HG03039 (cell line): ENCODE data around the gene ASCL4.
"Not testable (repeated sequence)": the region's sequence is repeated elsewhere in the genome, so short reads cannot be mapped to it uniquely, and the experiment has no call there.

Source experiments
- ATAC-seq: cut with Tn5 transposase; IDR thresholded peaks from one replicate; pipeline ENCODE4 v1.9.1; 2021; ENCODE audit warnings: mild to moderate bottlenecking, moderate library complexity; ENCODE audit not compliant: unreplicated experiment

ASCL4 gene, protein sequence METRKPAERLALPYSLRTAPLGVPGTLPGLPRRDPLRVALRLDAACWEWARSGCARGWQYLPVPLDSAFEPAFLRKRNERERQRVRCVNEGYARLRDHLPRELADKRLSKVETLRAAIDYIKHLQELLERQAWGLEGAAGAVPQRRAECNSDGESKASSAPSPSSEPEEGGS

DNA sequence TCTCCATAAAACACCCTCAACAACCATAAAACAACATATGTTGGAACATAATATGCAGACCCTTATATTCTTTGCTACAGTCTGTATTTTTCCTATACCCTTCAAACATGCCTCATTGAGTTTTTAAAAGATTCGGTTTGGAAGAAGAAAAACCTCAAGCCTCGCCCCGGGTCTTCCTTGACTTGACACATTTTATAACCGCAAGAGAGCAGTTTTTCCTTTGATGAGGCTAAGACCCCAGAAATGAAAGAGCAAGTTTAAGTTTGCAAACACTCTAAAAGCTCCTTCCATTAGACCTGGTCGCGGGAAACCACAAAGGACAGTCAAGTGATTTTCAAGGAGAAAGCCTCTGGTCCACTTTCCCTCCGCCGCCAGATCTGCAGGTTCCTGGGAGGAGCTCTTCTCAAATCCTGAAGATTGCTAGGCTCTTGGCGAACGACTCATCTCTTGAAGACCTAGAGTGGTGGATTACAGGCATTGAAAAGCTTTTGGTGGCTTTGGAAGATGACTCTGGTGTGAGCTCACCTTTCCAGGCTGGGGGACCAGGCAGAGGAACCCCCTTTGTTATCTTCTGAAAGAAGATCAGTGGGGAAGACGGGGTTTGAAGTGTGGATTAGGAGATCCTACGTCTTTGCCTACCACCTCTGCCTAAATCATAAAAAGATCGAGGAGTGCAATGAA, at the start of gene ASCL4:
TSS of gene ASCL4 (plus strand) at position 356 of the 681 bp plus-strand sequence. CDS start 515 bp downstream, outside the sequence.
- no peak for ATAC-seq

DNA sequence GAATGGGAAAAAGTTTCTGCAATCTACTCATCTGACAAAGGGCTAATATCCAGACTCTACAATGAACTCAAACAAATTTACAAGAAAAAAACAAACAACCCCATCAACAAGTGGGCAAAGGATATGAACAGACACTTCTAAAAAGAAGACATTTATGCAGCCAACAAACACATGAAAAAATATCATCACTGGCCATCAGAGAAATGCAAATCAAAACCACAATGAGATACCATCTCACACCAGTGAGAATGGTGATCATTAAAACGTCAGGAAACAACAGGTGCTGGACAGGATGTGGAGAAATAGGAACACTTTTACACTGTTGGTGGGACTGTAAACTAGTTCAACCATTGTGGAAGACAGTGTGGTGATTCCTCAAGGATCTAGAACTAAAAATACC, 47.2 kb upstream of the ASCL4 start:
- not testable (repeated sequence) for ATAC-seq

DNA sequence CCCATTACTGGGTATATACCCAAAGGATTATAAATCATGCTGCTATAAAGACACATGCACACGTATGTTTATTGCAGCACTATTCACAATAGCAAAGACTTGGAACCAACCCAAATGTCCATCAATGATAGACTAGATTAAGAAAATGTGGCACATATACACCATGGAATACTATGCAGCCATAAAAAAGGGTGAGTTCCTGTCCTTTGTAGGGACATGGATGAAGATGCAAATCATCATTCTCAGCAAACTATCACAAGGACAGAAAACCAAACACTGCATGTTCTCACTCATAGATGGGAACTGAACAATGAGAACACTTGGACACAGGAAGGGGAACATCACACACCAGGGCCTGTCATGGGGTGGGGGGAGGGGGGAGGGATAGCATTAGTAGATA, 46.8 kb upstream of the ASCL4 start:
- ATAC-seq, result not testable (repeated sequence)

DNA sequence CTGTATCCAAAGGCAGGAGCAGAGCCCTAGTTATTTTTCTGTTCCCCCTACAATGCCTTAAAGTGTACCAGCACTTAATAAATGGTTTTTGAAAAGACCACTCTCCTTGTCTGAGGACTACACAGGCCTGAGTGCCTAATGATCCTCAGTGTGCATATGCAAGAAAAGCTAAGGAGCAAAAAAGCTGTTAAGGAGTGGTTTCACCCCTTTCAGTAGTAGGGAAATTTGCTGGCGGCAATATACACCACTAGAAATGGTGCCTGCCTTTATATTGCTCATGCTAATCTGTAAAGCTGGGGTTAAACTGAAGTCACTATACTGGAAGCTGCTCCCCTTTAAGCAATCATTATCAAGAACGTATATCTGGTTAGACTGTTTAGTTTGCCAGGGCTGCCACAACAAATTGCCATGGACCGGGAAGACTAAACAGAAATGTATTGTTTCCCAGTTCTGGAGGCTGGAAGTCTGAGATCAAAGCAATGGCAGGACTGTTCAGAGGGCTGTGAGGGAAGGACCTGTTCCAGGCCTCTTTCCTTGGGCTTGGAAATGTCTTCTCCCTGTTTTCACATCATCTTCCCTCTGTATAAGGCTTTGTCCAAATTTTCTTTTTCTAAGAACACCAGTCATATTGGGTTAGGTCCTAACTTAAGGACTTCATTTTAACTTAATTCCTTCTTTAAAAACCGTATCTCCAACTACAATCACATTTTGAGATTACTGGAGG, 43.7 kb upstream of the ASCL4 start:
- no peak for ATAC-seq

DNA sequence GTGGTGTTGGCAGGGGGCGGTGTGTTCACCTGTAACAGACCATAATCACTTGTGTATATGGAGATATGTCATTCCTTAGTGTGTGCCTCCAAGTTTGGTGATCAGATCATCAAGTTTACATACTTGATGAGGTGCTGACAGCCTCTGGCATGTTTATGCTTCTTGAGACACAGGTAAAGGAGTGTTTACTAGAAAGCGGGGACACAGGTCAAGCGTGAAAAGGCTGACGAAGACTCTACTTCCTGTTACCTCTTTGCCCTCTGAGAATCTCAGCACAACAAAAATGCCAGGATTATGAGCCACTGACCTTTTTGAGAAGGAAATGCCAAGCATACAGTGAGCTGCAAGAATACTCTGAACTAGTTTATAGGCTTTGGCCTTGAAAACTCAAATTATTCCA, 43.1 kb upstream of the ASCL4 start:
- ATAC-seq, result no peak

DNA sequence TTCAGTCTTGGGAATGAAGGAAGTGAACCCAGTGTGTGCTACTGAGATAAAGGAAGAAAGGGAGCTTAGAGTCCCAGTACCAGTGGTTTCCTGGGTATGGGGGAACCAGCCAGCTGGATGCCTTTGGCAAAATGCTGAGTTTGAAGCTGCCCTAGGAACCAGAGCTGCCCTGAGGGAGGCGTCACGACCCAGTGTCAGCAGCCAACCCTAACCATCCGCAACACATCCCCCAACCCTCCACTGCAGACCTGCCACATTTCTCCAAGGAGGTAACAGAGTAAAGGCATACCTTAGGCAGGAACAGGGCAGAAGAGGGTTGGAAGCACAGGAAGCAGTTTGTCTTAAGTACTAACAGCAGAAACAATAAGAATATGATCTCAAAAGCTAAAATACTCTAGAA, 42.1 kb upstream of the ASCL4 start:
- ATAC-seq, result no peak

DNA sequence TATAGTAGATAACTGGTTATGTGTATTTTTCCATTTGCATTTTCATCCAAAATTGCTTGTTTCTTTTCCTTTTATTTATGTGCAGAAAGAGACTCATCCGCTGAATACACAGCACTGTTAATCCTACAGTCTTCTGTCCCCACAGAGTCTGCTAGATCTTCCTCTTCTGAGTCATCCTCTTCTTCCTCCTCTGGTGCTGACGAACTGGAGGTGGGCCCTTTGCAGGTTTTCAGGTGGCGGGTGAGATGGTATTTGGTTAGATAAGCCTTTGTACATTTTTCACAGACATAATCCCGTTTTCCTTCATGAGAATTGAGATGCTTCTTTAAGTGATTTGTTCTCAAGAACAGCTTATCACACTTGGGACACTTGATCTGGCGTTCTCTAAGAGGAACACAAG, 40.4 kb upstream of the ASCL4 start:
- ATAC-seq, result no peak

DNA sequence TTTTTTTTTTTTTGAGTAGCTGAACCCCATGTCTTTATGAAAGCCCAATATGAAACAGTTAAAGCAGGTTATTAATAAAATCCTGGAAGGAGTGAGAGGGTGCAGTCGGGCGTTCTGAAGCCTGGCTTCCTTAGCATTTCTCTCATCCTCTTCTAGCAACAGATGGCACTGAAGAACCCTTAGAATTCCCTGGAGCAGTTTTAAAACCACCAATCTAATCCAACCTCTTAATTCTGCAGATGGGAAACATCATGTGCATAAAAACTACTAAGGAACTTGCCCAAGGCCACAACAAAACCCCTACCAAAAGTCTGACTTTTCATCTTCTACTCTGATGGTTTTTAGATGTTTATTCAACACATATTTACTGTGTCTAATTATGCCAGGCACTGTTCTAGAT, 38.7 kb upstream of the ASCL4 start:
- no peak for ATAC-seq

DNA sequence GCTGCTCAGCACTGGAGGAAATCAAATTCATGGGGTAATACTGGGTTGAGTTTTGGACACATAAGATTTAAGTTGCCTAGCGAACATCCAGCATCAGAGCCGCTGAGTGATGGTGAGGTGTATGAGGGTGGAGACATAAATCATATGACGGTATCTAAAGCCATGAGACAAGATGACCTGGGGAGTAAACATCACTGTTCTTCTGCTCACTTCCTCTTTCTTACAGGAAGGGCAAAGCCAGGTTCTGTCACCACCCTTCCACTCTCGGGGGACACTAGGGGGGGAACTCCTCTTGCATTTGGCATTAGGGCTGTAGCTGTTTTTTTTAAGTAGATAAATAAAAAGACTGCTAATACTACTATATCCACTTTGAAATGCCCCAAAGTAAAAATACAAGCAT, 37.6 kb upstream of the ASCL4 start:
- ATAC-seq, result peak; percentile 90

DNA sequence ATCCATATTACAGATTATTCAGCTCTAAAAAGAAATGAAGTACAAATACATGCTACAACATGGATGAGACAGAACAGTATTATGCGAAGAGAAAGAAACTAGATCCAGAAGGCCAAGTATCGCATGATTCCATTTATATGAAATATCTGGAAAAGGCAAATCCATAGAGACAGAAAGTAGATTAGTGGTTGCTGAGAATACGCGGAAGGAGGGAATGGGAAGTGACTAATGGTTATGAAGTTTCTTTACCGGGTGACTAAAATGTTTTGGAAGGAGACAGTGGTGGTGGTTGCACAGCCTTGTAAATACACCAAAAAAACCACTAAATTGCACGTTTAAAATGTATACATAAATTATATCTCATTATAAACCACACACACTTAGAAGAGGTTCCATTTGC, 26.0 kb upstream of the ASCL4 start:
- no peak for ATAC-seq

DNA sequence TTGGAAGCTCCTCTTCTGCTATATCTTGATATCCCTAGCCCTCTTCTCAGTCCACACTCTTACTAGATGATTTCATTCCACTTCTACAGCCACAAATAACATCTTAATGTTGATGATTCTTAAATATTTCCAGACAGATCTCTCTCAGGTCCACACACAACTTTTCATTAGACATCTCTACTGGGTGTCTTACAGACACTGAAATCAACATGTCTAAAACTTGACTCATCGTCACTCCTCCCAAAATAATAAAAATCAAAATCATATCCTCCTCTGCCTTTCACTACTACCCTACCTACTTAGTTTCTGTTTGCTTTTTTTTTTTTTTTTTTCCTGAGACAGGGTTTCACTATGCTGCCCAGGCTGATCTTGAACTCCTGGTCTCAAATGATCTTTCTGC, 25.4 kb upstream of the ASCL4 start:
- ATAC-seq, result no peak

DNA sequence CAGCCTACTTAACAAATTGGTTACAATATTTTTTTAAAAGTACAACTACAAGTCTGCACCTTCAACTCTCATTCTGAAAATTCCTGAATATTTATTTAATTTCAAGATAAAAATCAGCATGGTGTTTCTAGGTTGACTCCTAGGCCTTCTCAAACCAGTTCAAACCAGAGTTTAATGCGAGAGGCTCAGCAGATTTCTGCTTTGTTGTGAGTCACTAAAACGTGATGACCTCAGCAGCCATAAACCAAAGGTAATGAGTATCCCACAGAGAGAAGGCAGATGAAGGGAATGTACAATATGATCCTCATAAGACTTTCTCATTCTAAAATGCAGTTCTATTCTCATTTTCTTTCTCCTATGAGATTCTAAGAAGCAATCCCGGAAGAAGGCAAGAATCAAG, 15.1 kb upstream of the ASCL4 start:
- no peak for ATAC-seq

DNA sequence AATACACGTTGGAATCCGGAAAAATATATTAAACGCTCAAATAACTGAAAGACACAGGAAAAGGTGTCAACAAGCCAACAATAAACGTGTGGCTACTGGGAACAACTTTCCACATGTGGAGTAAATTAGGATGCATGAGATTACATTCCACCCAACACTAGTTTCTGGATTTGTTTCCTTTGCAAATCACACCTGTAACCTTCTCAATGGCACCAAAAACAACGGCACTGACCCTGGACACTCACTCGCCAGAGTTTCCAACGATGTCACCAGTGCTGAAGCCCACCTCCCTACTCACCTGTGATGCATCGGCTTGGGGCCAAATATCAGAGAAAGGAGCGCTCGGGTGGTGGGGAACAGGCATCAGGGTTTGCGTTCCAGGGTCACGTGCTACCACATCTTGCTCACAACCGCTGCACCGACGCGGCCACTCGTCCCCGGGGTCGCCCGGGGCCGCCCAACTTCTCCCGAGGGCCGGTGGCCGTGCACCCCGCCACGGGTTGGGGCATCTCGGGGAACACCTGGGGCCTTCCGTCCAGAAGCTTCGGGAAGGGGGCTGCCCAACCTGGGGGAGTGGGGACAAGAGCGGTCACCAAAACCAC, 14.2 kb upstream of the ASCL4 start:
- peak; percentile 27 for ATAC-seq

DNA sequence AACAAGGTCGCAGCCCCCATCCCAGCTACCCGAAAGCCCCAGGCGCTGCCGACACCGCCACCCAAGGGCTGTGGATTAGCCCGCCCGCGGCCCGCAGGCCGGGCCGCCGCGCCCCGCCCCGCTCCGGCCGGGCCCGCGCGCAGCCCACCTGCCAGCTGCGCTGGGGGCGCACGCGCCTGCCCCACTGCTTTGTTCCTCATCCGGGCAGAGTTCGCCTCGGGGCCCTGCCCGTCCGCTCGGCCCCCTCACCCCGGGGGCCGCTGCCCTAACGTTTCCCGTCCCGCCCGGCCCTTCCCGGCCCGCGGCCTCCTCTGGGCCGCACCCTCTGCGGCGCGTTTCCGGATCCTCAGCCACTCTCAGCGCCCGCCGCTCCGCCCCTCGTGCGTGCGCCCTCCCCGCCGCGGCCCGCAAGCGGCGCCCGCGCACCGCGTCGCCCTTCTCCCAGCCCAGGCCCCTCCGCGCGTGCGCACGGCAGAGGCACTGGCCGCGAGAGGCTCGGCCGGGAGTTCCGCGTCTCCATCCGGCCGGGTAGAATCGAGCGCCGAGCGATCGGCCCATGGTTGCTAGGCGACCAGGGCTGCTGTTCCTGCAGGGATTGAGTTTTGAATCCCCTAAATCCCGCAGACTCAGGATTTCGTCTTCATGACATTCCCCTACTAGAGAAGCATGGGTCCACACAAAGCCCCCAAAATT, 13.5 kb upstream of the ASCL4 start, which contains the start of gene PRDM4:
TSS of gene PRDM4 (minus strand) at position 329 of the 693 bp plus-strand sequence. CDS start 622 bp downstream, outside the sequence.
- ATAC-seq, result peak; percentile 89

DNA sequence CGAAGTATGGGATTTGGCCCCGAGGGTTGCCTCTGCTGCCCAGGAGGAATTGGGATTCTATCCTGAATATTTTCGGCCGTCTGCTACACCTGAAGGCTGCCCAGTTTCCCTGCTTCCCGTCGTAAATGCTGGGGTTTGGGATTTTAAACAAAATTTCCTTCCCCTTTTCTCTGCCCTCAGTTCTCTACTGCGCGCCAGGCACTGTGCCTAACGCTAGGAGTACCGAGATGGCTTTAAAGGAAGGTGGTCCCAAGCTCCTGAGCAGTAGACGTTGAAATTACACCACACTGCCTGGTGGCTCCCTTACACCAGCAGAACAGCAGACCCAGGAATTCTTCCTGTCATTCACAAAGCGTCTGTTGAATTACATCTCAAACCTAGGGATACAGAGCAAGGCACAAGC, 13.0 kb upstream of the ASCL4 start:
- no peak for ATAC-seq

DNA sequence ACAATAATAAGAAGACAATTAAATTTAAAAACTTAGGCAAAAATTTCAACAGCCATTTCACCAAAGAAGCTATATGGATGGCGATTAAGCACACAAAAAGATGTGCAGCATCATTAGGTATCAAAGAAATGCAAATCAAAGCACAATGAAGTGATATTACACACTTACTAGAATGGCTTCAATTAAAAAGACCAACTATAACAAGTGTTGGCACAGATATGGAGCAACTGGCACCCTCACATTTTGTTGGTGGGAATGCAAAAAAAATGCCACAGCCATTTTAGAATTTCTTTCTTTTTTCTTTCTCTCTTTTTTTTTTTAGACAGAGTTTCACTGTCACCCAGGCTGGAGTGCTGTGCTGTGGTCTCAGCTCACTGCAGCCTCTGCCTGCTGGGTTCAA, 11.6 kb upstream of the ASCL4 start:
- no peak for ATAC-seq

DNA sequence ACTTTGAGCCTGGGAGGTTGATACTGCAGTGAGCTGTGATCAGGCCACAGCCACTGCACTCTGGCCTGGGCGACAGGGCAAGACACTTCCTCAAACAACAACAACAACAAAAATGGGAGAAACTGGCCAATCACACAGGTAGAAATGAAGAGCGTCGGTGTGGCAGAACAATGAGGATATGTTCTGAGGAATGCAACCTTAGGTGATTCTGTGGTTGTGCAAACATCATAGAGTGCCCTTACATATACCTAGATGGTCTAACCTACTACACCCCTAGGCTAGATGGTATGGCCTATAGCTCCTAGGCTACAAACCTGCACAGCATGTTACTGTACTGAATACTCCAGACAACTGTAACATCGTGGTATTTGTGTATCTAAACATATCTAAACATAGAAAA, 9.9 kb upstream of the ASCL4 start:
- no peak for ATAC-seq

DNA sequence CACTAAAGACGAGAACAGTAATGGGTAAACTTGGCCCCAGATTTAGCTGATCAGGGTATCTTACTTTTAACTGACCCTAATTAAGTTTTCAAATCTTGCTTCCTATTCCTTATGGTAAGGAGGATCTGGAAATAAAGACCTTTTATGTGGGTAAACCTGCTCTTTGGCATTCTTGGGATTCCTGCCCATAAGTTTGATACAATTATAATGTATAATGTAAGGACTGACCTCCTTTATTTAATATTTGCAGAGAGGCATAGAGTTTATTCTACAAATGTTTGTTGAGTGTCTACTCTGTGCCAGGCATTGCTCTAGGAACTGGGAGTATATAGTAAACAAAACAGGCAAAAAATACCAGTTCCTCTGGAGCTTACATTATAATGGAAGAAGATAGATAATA, 9.2 kb upstream of the ASCL4 start:
- ATAC-seq, result no peak

DNA sequence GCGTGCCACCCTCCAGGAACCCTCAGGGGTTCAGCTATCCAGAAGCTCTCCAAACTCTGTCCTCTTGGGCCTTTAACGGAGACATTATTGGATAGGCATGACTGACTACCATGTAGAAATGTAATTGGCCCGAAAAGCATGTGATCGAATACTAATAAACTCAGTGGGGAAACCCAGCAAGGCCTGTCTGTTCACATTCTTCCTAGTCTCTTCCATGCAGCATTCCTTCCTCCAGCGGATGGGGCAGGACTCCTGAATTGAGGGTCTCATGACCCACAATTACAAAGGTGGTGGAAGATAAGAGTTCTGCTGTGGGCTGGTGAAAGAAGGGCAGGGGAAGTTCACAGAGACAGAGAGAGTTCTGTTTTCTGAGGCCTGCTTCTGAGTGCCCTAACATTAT, 7.0 kb upstream of the ASCL4 start:
- no peak for ATAC-seq

DNA sequence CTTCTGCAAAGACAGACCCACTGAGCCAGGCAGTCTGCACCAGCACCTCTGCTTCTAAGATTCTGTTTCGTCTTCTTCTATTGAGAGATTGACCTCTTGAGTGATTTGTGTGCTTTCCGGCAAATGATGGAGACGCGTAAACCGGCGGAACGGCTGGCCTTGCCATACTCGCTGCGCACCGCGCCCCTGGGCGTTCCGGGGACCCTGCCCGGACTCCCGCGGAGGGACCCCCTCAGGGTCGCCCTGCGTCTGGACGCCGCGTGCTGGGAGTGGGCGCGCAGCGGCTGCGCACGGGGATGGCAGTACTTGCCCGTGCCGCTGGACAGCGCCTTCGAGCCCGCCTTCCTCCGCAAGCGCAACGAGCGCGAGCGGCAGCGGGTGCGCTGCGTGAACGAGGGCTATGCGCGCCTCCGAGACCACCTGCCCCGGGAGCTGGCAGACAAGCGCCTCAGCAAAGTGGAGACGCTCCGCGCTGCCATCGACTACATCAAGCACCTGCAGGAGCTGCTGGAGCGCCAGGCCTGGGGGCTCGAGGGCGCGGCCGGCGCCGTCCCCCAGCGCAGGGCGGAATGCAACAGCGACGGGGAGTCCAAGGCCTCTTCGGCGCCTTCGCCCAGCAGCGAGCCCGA, 703 bp downstream of the ASCL4 start:
- ATAC-seq, result no peak

DNA sequence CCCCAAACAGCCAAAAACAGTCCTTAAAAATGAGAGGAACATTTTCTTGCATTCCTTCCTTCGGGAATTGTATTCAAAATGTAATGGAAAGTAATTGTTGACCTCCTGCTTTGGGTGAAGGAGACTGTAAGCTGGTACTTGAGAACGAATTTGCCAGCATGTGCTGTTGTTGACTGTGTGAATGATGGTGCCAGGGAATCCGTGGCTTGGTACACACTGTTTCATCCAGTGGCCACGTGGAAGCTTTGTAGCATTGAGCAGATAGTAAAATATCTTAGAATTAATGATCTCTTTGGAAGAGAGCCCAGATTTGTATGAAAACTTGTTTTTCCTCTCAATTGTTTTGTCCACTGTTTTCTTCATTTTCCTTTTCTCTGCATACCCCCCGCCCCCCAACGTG, 1.7 kb downstream of the ASCL4 start:
- ATAC-seq, result no peak
